HEK293 (cell line): ENCODE results near the gene RPEL1.

ENCODE experiments used
- CTCF ChIA-PET: fragments of 350-600 bp; formaldehyde crosslinking; extraction: SDS; loops from one replicate; lab custom pipeline; 2021; ENCODE audit warnings: antibody characterized with exemption; lab: Yijun Ruan, JAX
- POLR2A ChIA-PET: fragments of 300-600 bp; formaldehyde crosslinking; extraction: SDS; loops from one replicate; lab custom pipeline; 2020; ENCODE audit warnings: antibody characterized with exemption, inconsistent platforms; lab: Yijun Ruan, JAX
- H3K27ac ChIP-seq: fragments of 200-500 bp; sonication (Bioruptor generic); 2 replicates; pipeline ENCODE4 v1.5.1; 2014; ENCODE audit warnings: low read depth, low read length, control low read depth, inconsistent platforms; ENCODE audit errors: extremely low read depth
- H3K36me3 ChIP-seq, 2 experiments: fragments of 200-500 bp in 1 of 2; sonication (Bioruptor generic) in 1 of 2; 1 replicate in 1 of 2; 2 replicates in 1 of 2; pipeline ENCODE4 v1.5.1; 2014 to 2017; ENCODE audit warnings: inconsistent platforms in 2 of 2, low read length in 2 of 2; ENCODE audit not compliant: control insufficient read depth in 2 of 2, insufficient read depth in 1 of 2
- H3K4me1 ChIP-seq: fragments of 200-500 bp; sonication (Bioruptor generic); 2 replicates; pipeline ENCODE4 v1.5.1; 2014; ENCODE audit warnings: mild to moderate bottlenecking, low read length, inconsistent platforms; ENCODE audit not compliant: control insufficient read depth, insufficient read depth
- H3K4me3 ChIP-seq: 2 replicates; pipeline ENCODE4 v1.5.1; 2011; ENCODE audit warnings: low read depth, mild to moderate bottlenecking, control low read depth, low read length, moderate library complexity
- H3K9me3 ChIP-seq: fragments of 200-500 bp; sonication (Bioruptor generic); 2 replicates; pipeline ENCODE4 v1.5.1; 2014; ENCODE audit warnings: low read depth, low read length, inconsistent platforms; ENCODE audit not compliant: control insufficient read depth, insufficient read depth
- KLF1 ChIP-seq: fragments of 450-650 bp; formaldehyde crosslinking; IDR thresholded peaks from 2 replicates; pipeline ENCODE4 v1.5.1; 2016; ENCODE audit warnings: missing biosample characterization, missing genetic modification characterization
- KLF16 ChIP-seq: fragments of 450-650 bp; formaldehyde crosslinking; IDR thresholded peaks from 2 replicates; pipeline ENCODE4 v1.5.1; 2017; ENCODE audit warnings: missing biosample characterization, missing genetic modification characterization
- KLF8 ChIP-seq: fragments of 450-650 bp; formaldehyde crosslinking; IDR thresholded peaks from 2 replicates; pipeline ENCODE4 v1.5.1; 2016; ENCODE audit warnings: missing biosample characterization, missing genetic modification characterization
- KLF9 ChIP-seq: fragments of 450-650 bp; formaldehyde crosslinking; IDR thresholded peaks from 2 replicates; pipeline ENCODE4 v1.5.1; 2016; ENCODE audit warnings: missing biosample characterization, missing genetic modification characterization, low read depth
- PRDM1 ChIP-seq: fragments of 450-650 bp; formaldehyde crosslinking; IDR thresholded peaks from 2 replicates; pipeline ENCODE4; 2016; ENCODE audit warnings: missing biosample characterization, missing genetic modification characterization
- PRDM2 ChIP-seq: fragments of 450-650 bp; formaldehyde crosslinking; IDR thresholded peaks from 2 replicates; pipeline ENCODE4 v1.5.1; 2016; ENCODE audit warnings: missing biosample characterization, missing genetic modification characterization, borderline replicate concordance
- SP7 ChIP-seq: fragments of 450-650 bp; formaldehyde crosslinking; IDR thresholded peaks from 2 replicates; pipeline ENCODE4 v1.5.1; 2016; ENCODE audit warnings: missing biosample characterization, missing genetic modification characterization
- ZBTB1 ChIP-seq: fragments of 450-650 bp; formaldehyde crosslinking; IDR thresholded peaks from 2 replicates; pipeline ENCODE4 v1.5.1; 2016; ENCODE audit warnings: missing biosample characterization, missing genetic modification characterization
- ZBTB26 ChIP-seq: fragments of 450-650 bp; formaldehyde crosslinking; optimal IDR thresholded peaks from 2 replicates; pipeline ENCODE3; 2016; ENCODE audit warnings: missing biosample characterization, mild to moderate bottlenecking, missing genetic modification characterization
- ZEB2 ChIP-seq: fragments of 450-650 bp; formaldehyde crosslinking; IDR thresholded peaks from 2 replicates; pipeline ENCODE4 v1.5.1; 2016; ENCODE audit warnings: missing biosample characterization, missing genetic modification characterization
- ZNF121 ChIP-seq: fragments of 450-650 bp; formaldehyde crosslinking; IDR thresholded peaks from 2 replicates; pipeline ENCODE4 v1.5.1; 2016; ENCODE audit warnings: missing biosample characterization, missing genetic modification characterization
- ZNF140 ChIP-seq: fragments of 450-650 bp; formaldehyde crosslinking; IDR thresholded peaks from 2 replicates; pipeline ENCODE4 v1.5.1; 2016; ENCODE audit warnings: missing biosample characterization, missing genetic modification characterization
- ZNF155 ChIP-seq: fragments of 450-650 bp; formaldehyde crosslinking; IDR thresholded peaks from 2 replicates; pipeline ENCODE4 v1.5.1; 2016; ENCODE audit warnings: missing biosample characterization, missing genetic modification characterization
- ZNF184 ChIP-seq: fragments of 450-650 bp; IDR thresholded peaks from 2 replicates; pipeline ENCODE4 v1.5.1; 2018; ENCODE audit warnings: missing biosample characterization, mild to moderate bottlenecking, missing genetic modification characterization
- ZNF2 ChIP-seq: fragments of 450-650 bp; formaldehyde crosslinking; IDR thresholded peaks from 2 replicates; pipeline ENCODE4 v1.5.1; 2016; ENCODE audit warnings: missing biosample characterization, missing genetic modification characterization
- ZNF223 ChIP-seq: fragments of 450-650 bp; formaldehyde crosslinking; IDR thresholded peaks from 2 replicates; pipeline ENCODE4 v1.5.1; 2016; ENCODE audit warnings: missing biosample characterization, missing genetic modification characterization
- ZNF26 ChIP-seq: fragments of 450-650 bp; formaldehyde crosslinking; IDR thresholded peaks from 2 replicates; pipeline ENCODE4 v1.5.1; 2016; ENCODE audit warnings: missing biosample characterization, missing genetic modification characterization
- ZNF280C ChIP-seq: fragments of 450-650 bp; formaldehyde crosslinking; IDR thresholded peaks from 2 replicates; pipeline ENCODE4 v1.5.1; 2016; ENCODE audit warnings: missing biosample characterization, missing genetic modification characterization
- ZNF350 ChIP-seq: fragments of 450-650 bp; formaldehyde crosslinking; IDR thresholded peaks from 2 replicates; pipeline ENCODE4 v1.5.0; 2017; ENCODE audit warnings: missing biosample characterization, mild to moderate bottlenecking, missing genetic modification characterization
- ZNF48 ChIP-seq: fragments of 450-650 bp; formaldehyde crosslinking; IDR thresholded peaks from 2 replicates; pipeline ENCODE4 v1.5.1; 2016; ENCODE audit warnings: missing biosample characterization, missing genetic modification characterization
- ZNF521 ChIP-seq: fragments of 450-650 bp; formaldehyde crosslinking; IDR thresholded peaks from 2 replicates; pipeline ENCODE4 v1.5.1; 2017; ENCODE audit warnings: missing biosample characterization, mild to moderate bottlenecking, missing genetic modification characterization
- ZNF548 ChIP-seq: fragments of 450-650 bp; formaldehyde crosslinking; IDR thresholded peaks from 2 replicates; pipeline ENCODE4 v1.5.1; 2016; ENCODE audit warnings: missing biosample characterization, missing genetic modification characterization
- ZNF580 ChIP-seq: fragments of 450-650 bp; formaldehyde crosslinking; IDR thresholded peaks from 2 replicates; pipeline ENCODE4 v1.5.1; 2016; ENCODE audit warnings: missing biosample characterization, missing genetic modification characterization
- ZNF624 ChIP-seq: fragments of 450-650 bp; formaldehyde crosslinking; IDR thresholded peaks from 2 replicates; pipeline ENCODE4 v1.5.1; 2017; ENCODE audit warnings: missing biosample characterization, missing genetic modification characterization
- ZNF704 ChIP-seq: fragments of 450-650 bp; formaldehyde crosslinking; IDR thresholded peaks from 2 replicates; pipeline ENCODE4 v1.5.1; 2016; ENCODE audit warnings: missing biosample characterization, missing genetic modification characterization
- ZNF843 ChIP-seq: fragments of 450-650 bp; formaldehyde crosslinking; IDR thresholded peaks from 2 replicates; pipeline ENCODE4 v1.5.1; 2016; ENCODE audit warnings: missing biosample characterization, missing genetic modification characterization

The RPEL1 gene

GRCh38 chr10:103284170-103284569 is 38.5 kb downstream of the RPEL1 start:
- no peaks in the 10 kb centered on the region for H3K9me3 ChIP-seq
- POLR2A ChIA-PET: interaction anchor here (0.6 to 0.7 kb wide), 2 partner anchors 10 to 520 kb away, joined by 4 to 7 read pairs; no protein-coding TSS in a partner anchor
- no peak overlapping the region for H3K27ac ChIP-seq
- peaks cover 0 to 3% of the 10 kb centered on the region in 2 experiments; a peak in 1 of 3 replicates for H3K36me3 ChIP-seq
- H3K4me1 ChIP-seq: peaks cover 7% of the 10 kb centered on the region
- H3K4me3 ChIP-seq: no peak overlapping the region
- CTCF ChIA-PET: no interaction called here
- no peak for TF ChIP-seq ZNF624 (tag by site-specific recombination)
- no peak for TF ChIP-seq KLF16 (tag by site-specific recombination)
- no peak for TF ChIP-seq ZNF704 (tag by site-specific recombination)
- TF ChIP-seq ZNF548 (tag by site-specific recombination): no peak
- 0 out of 2 replicates have a peak, but pooled peaks have one; percentile 39 for TF ChIP-seq ZEB2 (tag by site-specific recombination)
- no peak for TF ChIP-seq ZNF2 (tag by site-specific recombination)
- no peak for TF ChIP-seq KLF9 (tag by site-specific recombination)
- no peak for TF ChIP-seq PRDM1 (tag by site-specific recombination)
- TF ChIP-seq ZNF155 (tag by site-specific recombination): no peak
- TF ChIP-seq ZNF140 (tag by site-specific recombination): no peak
- no peak for TF ChIP-seq ZNF843 (tag by site-specific recombination)
- TF ChIP-seq ZNF223 (tag by site-specific recombination): no peak
- no peak for TF ChIP-seq ZBTB1 (tag by site-specific recombination)
- no peak for TF ChIP-seq KLF8
- no peak for TF ChIP-seq PRDM2
- no peak for TF ChIP-seq ZNF48 (tag by site-specific recombination)
- no peak for TF ChIP-seq KLF1 (tag by site-specific recombination)
- TF ChIP-seq ZNF184 (tag by site-specific recombination): no peak
- no peak for TF ChIP-seq ZNF580
- TF ChIP-seq ZNF280C (tag by site-specific recombination): no peak
- no peak for TF ChIP-seq ZBTB26 (tag by site-specific recombination)
- TF ChIP-seq ZNF26 (tag by site-specific recombination): no peak
- TF ChIP-seq ZNF121 (tag by site-specific recombination): 0 out of 2 replicates have a peak, but pooled peaks have one; percentile 39
- TF ChIP-seq ZNF350: 0 out of 2 replicates have a peak, but pooled peaks have one; percentile 29
- TF ChIP-seq ZNF521 (tag by site-specific recombination): no peak
- TF ChIP-seq SP7: peak; percentile 65; the same call in 1 of the 2 replicates
